GM21825 (cell line): ENCODE data around the gene KIFAP3.
A peak's percentile ranks its signal among the peaks of the same experiment; 100 is the strongest.
"Not testable (repeated sequence)": the region's sequence is repeated elsewhere in the genome, so short reads cannot be mapped to it uniquely, and the experiment has no call there.

Experiments used
- ATAC-seq: cut with Tn5 transposase; IDR thresholded peaks from one replicate; pipeline ENCODE4 v1.9.1; 2021; ENCODE audit warnings: mild to moderate bottlenecking, moderate library complexity; ENCODE audit not compliant: unreplicated experiment

KIFAP3 gene

DNA sequence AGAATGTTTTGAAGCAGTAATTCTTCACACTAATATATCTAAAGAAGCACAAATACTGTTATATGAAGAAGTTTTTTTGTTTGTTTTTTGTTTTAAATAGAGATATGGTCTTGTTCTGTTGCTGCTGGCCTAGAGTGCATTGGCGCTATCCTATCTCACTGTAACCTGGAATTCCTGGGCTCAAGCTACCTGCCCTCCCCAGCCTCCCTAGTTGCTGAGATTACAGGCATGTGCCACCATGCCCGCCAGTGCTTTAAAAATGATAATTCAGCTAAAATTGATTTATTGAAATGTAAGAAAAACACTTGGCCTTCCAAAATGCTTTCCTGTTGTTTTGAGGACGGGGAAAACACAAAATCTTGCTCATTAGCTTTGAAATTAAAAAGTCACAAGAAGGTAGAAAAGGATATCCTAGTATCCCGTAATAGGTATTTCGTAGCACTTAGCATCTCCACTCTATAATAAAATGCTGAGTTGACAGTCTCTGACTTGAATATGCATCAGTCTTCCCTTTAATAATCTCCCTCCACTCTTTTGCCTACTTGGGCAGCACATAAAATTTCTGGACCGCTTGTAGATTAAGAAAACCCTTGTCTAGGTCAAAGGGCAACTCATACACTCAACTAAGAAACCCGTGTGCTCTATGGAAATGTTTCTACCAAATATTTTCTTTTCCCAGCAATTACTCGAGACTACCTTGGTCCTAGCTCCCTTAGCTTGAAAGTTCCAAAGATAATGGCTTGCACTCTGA, 182.1 kb downstream of the KIFAP3 start:
- ATAC-seq = no peak

DNA sequence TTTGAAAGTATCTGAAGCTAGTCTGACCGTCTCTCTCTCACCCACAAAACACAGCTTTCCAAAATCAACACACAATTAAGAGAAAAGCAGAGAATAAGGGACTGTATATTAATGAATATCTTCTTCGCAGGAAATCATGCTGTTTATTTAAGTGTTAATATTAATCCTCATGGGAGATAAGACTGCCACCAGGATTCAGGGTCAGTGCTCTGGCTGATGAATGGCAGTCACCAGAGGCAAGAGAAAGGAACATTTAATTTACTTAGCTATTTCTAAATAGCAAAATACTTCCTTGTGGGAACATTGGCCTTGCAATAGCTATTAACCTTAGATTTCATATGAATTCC, 183.0 kb downstream of the KIFAP3 start:
- ATAC-seq = no peak

DNA sequence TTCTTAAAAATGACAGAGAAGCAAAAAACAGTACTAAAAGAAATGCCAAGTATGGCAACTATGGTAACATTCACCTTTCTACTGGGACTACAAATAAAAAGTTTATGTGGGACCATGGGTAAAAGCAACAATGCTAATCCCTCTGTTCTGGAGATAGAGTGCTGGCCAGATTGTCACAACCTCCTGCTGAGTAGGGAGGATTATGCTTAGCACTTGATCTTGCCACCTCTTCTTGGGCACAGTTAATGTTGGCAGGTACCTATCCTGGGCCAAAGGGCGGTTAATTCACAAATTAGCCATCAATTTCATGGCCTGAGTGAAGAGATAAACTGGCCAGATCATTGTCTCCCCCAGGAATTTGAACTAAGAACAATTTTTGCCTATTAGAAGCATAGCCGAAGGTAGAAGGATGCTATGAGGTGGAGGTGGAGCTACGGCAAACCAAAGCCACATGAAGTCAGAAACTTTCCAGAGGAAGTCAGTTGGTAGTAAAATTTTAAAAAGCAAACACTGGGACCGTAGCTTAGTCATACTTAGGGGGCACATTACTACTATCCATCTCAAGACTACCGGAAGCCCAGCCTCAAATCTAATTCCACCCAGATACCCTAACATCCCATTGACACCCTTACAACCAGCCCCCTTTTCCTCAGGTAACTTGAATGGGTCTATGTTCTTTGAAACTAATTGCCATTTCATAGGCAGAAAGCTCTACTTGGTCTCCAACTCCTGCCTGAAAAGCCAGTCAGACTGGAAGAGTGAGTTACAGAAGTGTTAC, 183.5 kb downstream of the KIFAP3 start:
- ATAC-seq = peak; percentile 18

DNA sequence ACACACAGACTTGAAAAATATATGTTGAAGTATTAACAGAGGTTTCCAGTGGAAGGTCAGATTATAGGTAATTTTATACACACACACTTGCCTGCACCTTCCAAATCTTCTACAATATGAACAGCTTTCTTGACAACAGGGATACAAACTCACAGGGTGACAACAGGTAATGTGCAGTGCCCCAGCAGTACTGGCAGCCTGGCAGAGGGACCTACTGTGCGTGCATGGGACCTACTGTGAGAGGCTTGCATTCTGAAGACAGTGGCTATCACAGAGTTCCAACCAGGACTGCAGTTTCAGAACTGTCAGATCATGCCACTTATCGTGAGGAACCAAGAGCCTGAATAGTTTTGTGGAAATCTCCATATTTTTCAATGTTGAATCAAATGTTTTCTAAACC, 184.6 kb downstream of the KIFAP3 start:
- no peak for ATAC-seq

DNA sequence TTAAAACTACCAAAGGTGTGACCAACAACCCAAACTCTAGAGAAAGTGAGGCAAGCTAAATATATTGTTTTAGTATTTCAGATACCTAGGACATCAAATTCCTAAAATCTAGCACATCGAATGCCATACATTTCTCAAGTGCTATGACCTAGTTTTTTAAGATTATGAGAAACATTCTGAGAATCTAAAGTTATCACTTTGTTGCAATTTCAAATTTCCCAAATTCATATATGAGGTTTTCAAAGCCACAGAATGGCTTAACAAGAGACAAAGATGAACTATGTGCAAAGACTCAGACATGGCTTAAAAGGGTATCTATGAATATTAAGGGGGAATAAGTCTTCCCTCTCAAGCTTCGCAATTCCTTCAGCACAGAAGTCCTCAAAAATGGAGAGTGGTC, 187.6 kb downstream of the KIFAP3 start:
- no peak for ATAC-seq

- no peak for ATAC-seq
Observed at GRCh38 chr1:169886422-169886821, 188.1 kb downstream of the KIFAP3 start.

- ATAC-seq = no peak
Observed at GRCh38 chr1:169885207-169885606, 189.3 kb downstream of the KIFAP3 start.

DNA sequence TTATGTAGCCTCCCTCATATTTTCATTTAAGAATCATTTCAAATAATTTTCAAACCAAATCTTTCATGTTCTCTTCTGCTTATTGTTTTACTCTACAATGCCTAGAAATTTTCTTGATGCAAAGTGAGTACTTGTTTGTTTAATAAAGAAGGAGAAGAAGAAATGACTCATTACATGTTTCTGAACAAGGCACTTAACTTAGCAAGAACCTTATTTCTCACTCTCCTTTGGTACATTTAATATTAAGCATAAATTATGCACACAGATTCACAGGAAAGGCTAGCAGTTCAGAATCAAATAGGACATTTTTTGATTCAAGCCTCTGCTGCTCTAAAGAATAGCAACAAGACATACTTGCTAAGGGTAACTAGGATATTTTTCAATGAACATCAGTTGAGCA, 189.9 kb downstream of the KIFAP3 start:
- ATAC-seq = no peak

DNA sequence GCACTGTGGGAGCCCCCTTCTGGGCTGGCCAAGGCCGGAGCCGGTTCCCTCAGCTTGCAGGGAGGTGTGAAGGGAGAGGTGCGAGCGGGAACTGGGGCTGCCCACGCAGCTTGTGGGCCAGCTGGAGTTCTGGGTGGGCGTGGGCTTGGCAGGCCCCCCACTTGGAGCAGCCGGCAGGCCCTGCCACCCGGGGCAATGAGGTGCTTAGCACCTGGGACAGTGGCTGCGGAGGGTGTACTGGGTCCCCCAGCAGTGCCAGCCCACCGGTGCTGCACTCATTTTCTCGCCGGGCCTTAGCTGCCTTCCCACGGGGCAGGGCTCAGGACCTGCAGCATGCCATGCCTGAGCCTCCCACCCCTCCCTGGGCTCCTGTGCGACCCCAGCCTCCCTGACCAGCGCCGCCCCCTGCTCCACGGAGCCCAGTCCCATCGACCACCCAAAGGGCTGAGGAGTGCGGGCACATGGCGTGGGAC, 192.4 kb downstream of the KIFAP3 start:
- ATAC-seq = no peak

- ATAC-seq = no peak
Observed at GRCh38 chr1:169879034-169879840, 195.3 kb downstream of the KIFAP3 start.

DNA sequence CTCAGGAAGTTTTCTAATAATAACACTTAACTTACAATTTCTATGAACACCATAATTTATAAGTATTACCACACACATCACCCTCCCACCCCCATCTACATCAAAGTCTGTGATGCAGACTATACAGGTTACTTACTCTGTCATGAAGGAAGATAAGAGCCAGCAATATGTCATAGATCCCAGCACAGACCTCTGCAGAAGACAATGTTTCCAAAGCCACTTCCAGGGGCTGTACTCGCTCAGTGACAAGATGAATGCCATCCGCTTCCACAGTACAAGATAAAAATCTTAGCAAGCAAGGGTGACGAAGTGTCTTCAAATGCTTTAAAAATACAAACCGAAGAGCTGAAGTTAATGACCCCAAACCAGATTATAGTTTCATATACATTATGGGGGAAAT, 196.0 kb downstream of the KIFAP3 start:
- ATAC-seq = no peak

DNA sequence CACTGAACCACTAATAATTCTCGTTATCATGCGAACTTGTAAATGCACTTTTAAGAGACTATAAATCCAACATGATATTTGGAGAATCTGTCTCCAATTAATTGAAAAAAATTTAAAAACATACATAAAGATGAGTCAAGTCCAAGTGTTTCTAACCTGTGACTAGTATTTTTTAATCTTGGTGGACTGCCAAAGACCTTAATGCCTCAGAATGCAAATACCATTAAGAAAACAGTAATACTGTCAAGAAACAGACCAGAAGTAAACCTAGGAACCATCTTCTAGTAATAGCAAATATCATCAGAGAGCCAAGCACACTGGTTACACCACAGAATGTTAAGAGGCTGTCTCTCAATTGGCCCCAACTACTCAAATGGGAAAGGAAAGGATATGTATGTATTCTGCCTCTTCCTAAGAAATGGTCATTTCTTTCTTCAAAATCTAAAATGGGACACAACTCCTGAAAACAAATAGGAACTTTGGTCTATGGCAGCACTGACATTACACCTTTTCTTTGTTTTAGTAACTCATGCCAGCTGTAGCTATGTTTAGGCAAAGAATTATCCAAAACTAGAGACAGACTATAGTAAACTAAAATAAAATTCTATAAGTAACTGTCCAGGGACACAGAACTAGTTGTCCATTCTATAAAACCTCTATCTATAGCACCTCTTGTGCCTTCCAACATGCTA, 196.5 kb downstream of the KIFAP3 start:
- no peak for ATAC-seq

DNA sequence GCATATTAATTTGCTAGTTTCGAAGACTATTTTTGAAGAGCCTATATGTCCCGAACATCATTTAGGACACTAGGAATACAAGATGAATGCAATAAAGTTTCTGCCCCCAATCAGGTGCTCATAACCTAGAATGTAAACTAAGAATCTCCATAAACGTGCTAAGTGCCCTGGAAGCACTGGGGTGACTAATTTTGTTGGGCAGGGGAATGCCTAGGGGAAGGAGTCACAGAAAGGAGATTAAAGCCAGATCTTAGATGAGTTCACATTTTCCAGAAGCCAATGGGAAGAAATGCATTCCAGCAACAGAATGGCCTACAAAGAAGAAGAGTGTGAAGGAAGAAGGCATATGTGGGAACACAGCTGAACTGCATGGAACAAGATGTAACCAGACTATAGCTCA, 200.3 kb downstream of the KIFAP3 start:
- no peak for ATAC-seq

DNA sequence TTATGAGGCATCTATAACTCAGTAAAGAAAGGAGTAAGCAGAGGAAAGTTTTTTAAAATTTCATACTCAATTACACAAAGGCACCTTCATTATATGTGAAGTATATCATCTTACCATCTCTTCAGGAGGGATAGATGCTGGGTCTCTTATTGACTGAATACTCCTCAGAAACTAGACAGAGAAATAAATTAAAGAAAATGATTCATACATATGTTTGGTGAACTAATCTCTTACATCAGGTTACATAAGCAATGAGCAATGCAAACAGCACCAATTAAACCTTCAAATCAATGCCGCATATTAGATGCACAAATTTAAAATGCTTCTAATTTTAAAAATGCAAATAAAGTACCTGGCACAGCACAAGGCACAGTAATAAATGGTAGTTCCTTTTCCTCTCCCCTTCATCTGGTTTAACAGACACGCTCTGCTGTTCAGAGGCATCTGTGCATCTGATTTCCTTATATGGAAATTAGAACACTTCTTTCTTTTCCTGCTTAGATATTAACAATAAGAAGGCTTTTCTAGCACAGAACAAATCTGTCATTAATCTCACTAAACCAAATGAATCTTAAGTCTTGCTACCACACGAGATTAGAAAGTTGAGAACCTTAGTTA, 200.8 kb downstream of the KIFAP3 start:
- no peak for ATAC-seq

DNA sequence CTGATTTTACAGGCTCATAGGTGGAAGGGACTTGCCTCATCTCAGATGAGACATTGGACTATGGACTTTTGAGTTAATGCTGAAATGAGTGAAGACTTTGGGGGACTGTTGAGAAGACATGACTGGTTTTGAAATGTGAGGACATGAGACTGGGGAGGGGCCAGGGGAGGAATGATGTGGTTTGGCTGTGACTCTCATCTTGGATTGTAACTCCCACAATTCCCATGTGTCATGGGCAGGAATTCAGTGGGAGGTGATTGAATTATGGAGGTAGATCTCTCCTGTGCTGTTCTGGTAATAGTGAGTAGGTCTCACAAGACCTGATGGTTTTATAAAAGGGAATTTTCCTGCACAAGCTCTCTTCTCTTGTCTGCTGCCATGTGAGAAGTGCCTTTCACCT, 201.6 kb downstream of the KIFAP3 start:
- ATAC-seq = no peak

DNA sequence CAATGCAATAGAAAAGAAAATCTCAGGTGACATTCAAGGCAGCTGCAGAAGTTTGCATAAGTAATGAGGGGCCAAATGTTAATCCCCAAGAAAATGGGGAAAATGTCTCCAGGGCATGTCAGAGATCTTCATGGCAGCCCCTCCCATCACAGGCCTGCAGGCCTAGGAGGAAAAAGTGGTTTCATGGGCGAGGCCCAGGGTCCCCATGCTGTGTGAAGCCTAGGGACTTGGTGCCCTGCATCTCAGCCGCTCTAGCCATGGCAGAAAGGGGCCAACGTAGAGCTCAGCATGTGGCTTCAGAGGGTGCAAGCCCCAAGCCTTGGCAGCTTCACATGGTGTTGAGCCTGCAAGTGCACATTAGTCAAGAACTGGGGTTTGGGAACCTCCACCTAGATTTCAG, 202.5 kb downstream of the KIFAP3 start:
- ATAC-seq = not testable (repeated sequence)
